ENCODE measurements around the gene TNC. TPM values are rescaled to one million over a fixed set of nuclear protein-coding genes. Genes with fewer than 3 reads are reported as not detected.
A peak's percentile ranks its signal among the peaks of the same experiment; 100 is the strongest.

TNC gene
- total RNA-seq, 1 donor from 2014 or later: 30.8 TPM

DNA sequence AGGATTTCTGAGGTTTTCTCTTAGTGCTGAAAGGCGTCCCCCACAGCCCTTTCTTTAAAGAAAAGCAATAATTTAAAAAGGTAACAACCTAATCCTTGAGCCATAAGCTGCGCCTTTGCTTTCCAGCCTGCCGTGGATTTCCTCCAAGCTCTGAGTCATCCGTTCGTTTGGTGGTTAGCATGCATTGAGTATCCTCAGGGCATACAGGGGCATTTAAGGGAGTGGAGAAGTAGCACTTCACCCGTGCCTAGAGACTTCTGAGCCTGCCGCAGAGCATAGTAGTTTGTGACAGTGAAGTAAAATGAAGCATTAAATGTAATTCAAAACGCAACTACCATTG, 892 bp upstream of the TNC start:
- Histone ChIP-seq H3K27me3 (ENCODE audit: control insufficient read depth in 3 of 3, insufficient read depth in 3 of 3, low read length in 3 of 3) (peaks cover 2 to 14% (median 12%) of the 10 kb centered on the region in 3 donors), H3K9me3 (ENCODE audit: control insufficient read depth in 3 of 3, low read length in 3 of 3) (no peaks in the 10 kb centered on the region), H3K4me1 (ENCODE audit: control insufficient read depth in 3 of 3, insufficient read depth in 3 of 3, low read length in 3 of 3) (peaks cover 9 to 15% (median 13%) of the 10 kb centered on the region in 3 donors), H3K4me3 (ENCODE audit: low read length in 3 of 3) (peak overlapping the region in 2 of 3 donors; percentile 1 to 51), H3K9ac (ENCODE audit: low read depth in 1 of 3, low read length in 3 of 3) (peak overlapping the region in 2 of 3 donors; percentile 7 to 65), H3K36me3 (ENCODE audit: control insufficient read depth in 3 of 3, insufficient read depth in 3 of 3, low read length in 3 of 3) (no peaks in the 10 kb centered on the region), H3K27ac (ENCODE audit: low read depth, low read length) (peak overlapping the region; percentile 72)

- Histone ChIP-seq H3K27ac (ENCODE audit: low read depth, low read length) (no peak overlapping the region), H3K27me3 (ENCODE audit: control insufficient read depth in 3 of 3, insufficient read depth in 3 of 3, low read length in 3 of 3) (peaks cover under 1 to 14% (median 12%) of the 10 kb centered on the region in 3 donors), H3K9ac (ENCODE audit: low read depth in 1 of 3, low read length in 3 of 3) (no peak overlapping the region), H3K9me3 (ENCODE audit: control insufficient read depth in 3 of 3, low read length in 3 of 3) (no peaks in the 10 kb centered on the region), H3K4me1 (ENCODE audit: control insufficient read depth in 3 of 3, insufficient read depth in 3 of 3, low read length in 3 of 3) (peaks cover 9 to 15% (median 13%) of the 10 kb centered on the region in 3 donors), H3K36me3 (ENCODE audit: control insufficient read depth in 3 of 3, insufficient read depth in 3 of 3, low read length in 3 of 3) (no peaks in the 10 kb centered on the region), H3K4me3 (ENCODE audit: low read length in 3 of 3) (peak overlapping the region in 1 of 3 donors; percentile 9)
These were observed 1.3 kb downstream of the TNC start for GRCh38 chr9:115116421-115117284.

DNA sequence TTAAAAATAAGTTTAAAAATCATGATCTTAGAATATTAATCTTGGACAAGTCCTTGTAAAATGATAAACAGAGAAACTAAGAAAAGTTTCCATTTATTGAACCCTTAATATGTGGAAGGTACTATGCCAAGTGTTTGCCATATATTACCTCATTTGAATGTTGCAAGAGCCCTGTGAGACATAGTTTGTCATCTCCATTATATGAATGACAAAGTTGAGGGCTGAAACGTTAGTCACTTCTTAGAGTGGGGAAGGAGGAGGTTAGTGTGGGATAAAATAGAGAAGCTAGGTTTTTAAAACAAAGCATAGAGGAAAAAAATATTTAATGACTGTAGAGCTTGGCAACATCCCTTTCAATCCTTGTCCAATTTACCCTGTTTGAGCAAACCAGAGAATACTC, 2.0 kb downstream of the TNC start:
- H3K36me3 ChIP-seq (ENCODE audit: control insufficient read depth in 3 of 3, insufficient read depth in 3 of 3, low read length in 3 of 3): no peaks in the 10 kb centered on the region
- H3K27me3 ChIP-seq (ENCODE audit: control insufficient read depth in 3 of 3, insufficient read depth in 3 of 3, low read length in 3 of 3): peaks cover 0 to 14% (median 12%) of the 10 kb centered on the region in 3 donors
- no peak overlapping the region for H3K27ac ChIP-seq (ENCODE audit: low read depth, low read length)
- H3K4me3 ChIP-seq (ENCODE audit: low read length in 3 of 3): no peak overlapping the region
- no peak overlapping the region for H3K9ac ChIP-seq (ENCODE audit: low read depth in 1 of 3, low read length in 3 of 3)
- no peaks in the 10 kb centered on the region for H3K9me3 ChIP-seq (ENCODE audit: control insufficient read depth in 3 of 3, low read length in 3 of 3)
- H3K4me1 ChIP-seq (ENCODE audit: control insufficient read depth in 3 of 3, insufficient read depth in 3 of 3, low read length in 3 of 3): peaks cover 9 to 15% (median 13%) of the 10 kb centered on the region in 3 donors

DNA sequence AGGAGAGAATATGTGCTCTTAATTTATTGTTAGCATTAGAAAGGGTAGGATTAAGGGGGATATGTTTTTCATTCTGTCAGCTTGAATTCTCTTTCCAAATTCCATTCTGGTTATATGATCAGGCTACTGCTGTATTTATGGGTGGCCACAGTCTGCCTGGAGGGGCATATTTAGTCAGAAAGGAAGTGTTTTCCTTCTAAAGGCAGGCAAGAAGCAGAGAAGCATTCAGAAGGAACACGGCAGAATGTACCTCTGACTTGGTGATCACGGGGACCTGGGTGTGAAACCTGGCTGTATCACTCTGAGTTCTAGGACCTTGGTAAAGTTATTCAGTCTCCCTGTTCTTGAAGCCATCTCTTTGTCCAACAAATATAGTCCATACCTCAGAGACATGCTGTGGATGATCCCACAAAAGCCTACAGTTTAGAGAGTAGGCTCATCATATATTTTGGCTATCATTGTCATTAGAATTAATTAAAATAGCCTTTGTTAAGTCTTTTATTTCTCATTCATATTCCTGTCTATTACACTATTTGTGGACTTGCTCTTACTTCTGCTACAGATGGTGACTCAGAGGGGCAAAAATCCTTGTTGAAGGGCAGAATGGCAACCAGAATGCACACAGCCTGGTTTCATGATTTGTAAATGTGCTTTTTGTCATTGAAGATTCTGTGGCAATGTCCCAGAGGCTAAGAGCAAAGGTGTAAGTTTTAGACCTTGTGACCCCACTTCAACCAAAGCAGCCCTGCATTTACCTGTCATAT, 2.7 kb downstream of the TNC start:
- no peaks in the 10 kb centered on the region for H3K9me3 ChIP-seq (ENCODE audit: control insufficient read depth in 3 of 3, low read length in 3 of 3)
- H3K4me1 ChIP-seq (ENCODE audit: control insufficient read depth in 3 of 3, insufficient read depth in 3 of 3, low read length in 3 of 3): peaks cover 9 to 15% (median 13%) of the 10 kb centered on the region in 3 donors
- H3K36me3 ChIP-seq (ENCODE audit: control insufficient read depth in 3 of 3, insufficient read depth in 3 of 3, low read length in 3 of 3): no peaks in the 10 kb centered on the region
- H3K27me3 ChIP-seq (ENCODE audit: control insufficient read depth in 3 of 3, insufficient read depth in 3 of 3, low read length in 3 of 3): peaks cover 0 to 14% (median 12%) of the 10 kb centered on the region in 3 donors
- no peak overlapping the region for H3K27ac ChIP-seq (ENCODE audit: low read depth, low read length)
- no peak overlapping the region for H3K4me3 ChIP-seq (ENCODE audit: low read length in 3 of 3)
- H3K9ac ChIP-seq (ENCODE audit: low read depth in 1 of 3, low read length in 3 of 3): no peak overlapping the region

- H3K27ac ChIP-seq (ENCODE audit: low read depth, low read length): no peak overlapping the region
These were observed 3.4 kb downstream of the TNC start for GRCh38 chr9:115114546-115114945.

GRCh38 chr9:115114084-115114483, 3.9 kb downstream of the TNC start:
- Histone ChIP-seq H3K4me1 (ENCODE audit: control insufficient read depth in 3 of 3, insufficient read depth in 3 of 3, low read length in 3 of 3) (peaks cover 9 to 15% (median 11%) of the 10 kb centered on the region in 3 donors), H3K4me3 (ENCODE audit: low read length in 3 of 3) (no peak overlapping the region), H3K27me3 (ENCODE audit: control insufficient read depth in 3 of 3, insufficient read depth in 3 of 3, low read length in 3 of 3) (peaks cover 0 to 14% (median 12%) of the 10 kb centered on the region in 3 donors), H3K9me3 (ENCODE audit: control insufficient read depth in 3 of 3, low read length in 3 of 3) (no peaks in the 10 kb centered on the region), H3K36me3 (ENCODE audit: control insufficient read depth in 3 of 3, insufficient read depth in 3 of 3, low read length in 3 of 3) (no peaks in the 10 kb centered on the region), H3K27ac (ENCODE audit: low read depth, low read length) (no peak overlapping the region), H3K9ac (ENCODE audit: low read depth in 1 of 3, low read length in 3 of 3) (no peak overlapping the region)

More at GRCh38 chr9:115114546-115114945, 3.4 kb downstream of the TNC start:
- H3K36me3 ChIP-seq (ENCODE audit: control insufficient read depth in 3 of 3, insufficient read depth in 3 of 3, low read length in 3 of 3): no peaks in the 10 kb centered on the region
- peaks cover 0 to 14% (median 12%) of the 10 kb centered on the region in 3 donors for H3K27me3 ChIP-seq (ENCODE audit: control insufficient read depth in 3 of 3, insufficient read depth in 3 of 3, low read length in 3 of 3)
- H3K9me3 ChIP-seq (ENCODE audit: control insufficient read depth in 3 of 3, low read length in 3 of 3): no peaks in the 10 kb centered on the region
- H3K4me1 ChIP-seq (ENCODE audit: control insufficient read depth in 3 of 3, insufficient read depth in 3 of 3, low read length in 3 of 3): peaks cover 9 to 15% (median 13%) of the 10 kb centered on the region in 3 donors
- no peak overlapping the region for H3K9ac ChIP-seq (ENCODE audit: low read depth in 1 of 3, low read length in 3 of 3)
- H3K4me3 ChIP-seq (ENCODE audit: low read length in 3 of 3): no peak overlapping the region

- no peaks in the 10 kb centered on the region for H3K4me1 ChIP-seq (ENCODE audit: control insufficient read depth in 3 of 3, insufficient read depth in 3 of 3, low read length in 3 of 3)
- no peak overlapping the region for H3K9ac ChIP-seq (ENCODE audit: low read depth in 1 of 3, low read length in 3 of 3)
- H3K27me3 ChIP-seq (ENCODE audit: control insufficient read depth in 3 of 3, insufficient read depth in 3 of 3, low read length in 3 of 3): peaks cover 0 to 10% (median 9%) of the 10 kb centered on the region in 3 donors
- no peak overlapping the region for H3K27ac ChIP-seq (ENCODE audit: low read depth, low read length)
- no peaks in the 10 kb centered on the region for H3K36me3 ChIP-seq (ENCODE audit: control insufficient read depth in 3 of 3, insufficient read depth in 3 of 3, low read length in 3 of 3)
- H3K4me3 ChIP-seq (ENCODE audit: low read length in 3 of 3): no peak overlapping the region
- H3K9me3 ChIP-seq (ENCODE audit: control insufficient read depth in 3 of 3, low read length in 3 of 3): no peaks in the 10 kb centered on the region
These were observed 6.1 kb downstream of the TNC start for GRCh38 chr9:115111874-115112273.

DNA sequence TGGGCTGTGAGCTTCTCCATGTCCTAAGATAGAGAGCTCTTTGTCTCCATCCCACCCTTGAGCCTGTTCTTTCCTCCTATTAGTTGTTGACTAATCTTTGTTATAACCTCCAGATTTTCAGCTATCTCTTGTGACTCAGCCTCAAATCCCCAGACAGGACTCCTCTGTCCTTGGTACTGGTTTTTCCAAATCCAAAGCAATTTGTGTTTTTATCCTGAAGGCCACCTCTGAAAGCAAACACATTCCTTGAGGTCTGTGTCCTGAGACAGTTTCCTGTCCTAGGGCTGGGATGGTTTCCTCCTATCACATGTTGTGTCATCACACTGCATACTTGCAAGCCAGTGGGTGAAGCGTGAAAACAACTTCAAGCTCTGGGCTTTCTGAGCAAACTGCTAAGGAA, 8.5 kb downstream of the TNC start:
- H3K4me3 ChIP-seq (ENCODE audit: low read length in 3 of 3): no peak overlapping the region
- no peak overlapping the region for H3K27ac ChIP-seq (ENCODE audit: low read depth, low read length)
- no peaks in the 10 kb centered on the region for H3K27me3 ChIP-seq (ENCODE audit: control insufficient read depth in 3 of 3, insufficient read depth in 3 of 3, low read length in 3 of 3)

GRCh38 chr9:115107701-115108100, 10.3 kb downstream of the TNC start:
- Histone ChIP-seq H3K9me3 (ENCODE audit: control insufficient read depth in 3 of 3, low read length in 3 of 3) (no peaks in the 10 kb centered on the region), H3K27me3 (ENCODE audit: control insufficient read depth in 3 of 3, insufficient read depth in 3 of 3, low read length in 3 of 3) (no peaks in the 10 kb centered on the region), H3K36me3 (ENCODE audit: control insufficient read depth in 3 of 3, insufficient read depth in 3 of 3, low read length in 3 of 3) (no peaks in the 10 kb centered on the region), H3K27ac (ENCODE audit: low read depth, low read length) (no peak overlapping the region), H3K4me3 (ENCODE audit: low read length in 3 of 3) (no peak overlapping the region), H3K9ac (ENCODE audit: low read depth in 1 of 3, low read length in 3 of 3) (no peak overlapping the region), H3K4me1 (ENCODE audit: control insufficient read depth in 3 of 3, insufficient read depth in 3 of 3, low read length in 3 of 3) (no peaks in the 10 kb centered on the region)

More for the DNA sequence above, 8.5 kb downstream of the TNC start:
- H3K9ac ChIP-seq (ENCODE audit: low read depth in 1 of 3, low read length in 3 of 3): no peak overlapping the region
- no peaks in the 10 kb centered on the region for H3K36me3 ChIP-seq (ENCODE audit: control insufficient read depth in 3 of 3, insufficient read depth in 3 of 3, low read length in 3 of 3)
- no peaks in the 10 kb centered on the region for H3K4me1 ChIP-seq (ENCODE audit: control insufficient read depth in 3 of 3, insufficient read depth in 3 of 3, low read length in 3 of 3)
- no peaks in the 10 kb centered on the region for H3K9me3 ChIP-seq (ENCODE audit: control insufficient read depth in 3 of 3, low read length in 3 of 3)

GRCh38 chr9:115106642-115107041, 11.3 kb downstream of the TNC start:
- Histone ChIP-seq H3K27ac (ENCODE audit: low read depth, low read length) (peak overlapping the region; percentile 16), H3K9ac (ENCODE audit: low read depth in 1 of 3, low read length in 3 of 3) (no peak overlapping the region), H3K27me3 (ENCODE audit: control insufficient read depth in 3 of 3, insufficient read depth in 3 of 3, low read length in 3 of 3) (no peaks in the 10 kb centered on the region), H3K36me3 (ENCODE audit: control insufficient read depth in 3 of 3, insufficient read depth in 3 of 3, low read length in 3 of 3) (no peaks in the 10 kb centered on the region), H3K4me3 (ENCODE audit: low read length in 3 of 3) (no peak overlapping the region), H3K9me3 (ENCODE audit: control insufficient read depth in 3 of 3, low read length in 3 of 3) (no peaks in the 10 kb centered on the region), H3K4me1 (ENCODE audit: control insufficient read depth in 3 of 3, insufficient read depth in 3 of 3, low read length in 3 of 3) (no peaks in the 10 kb centered on the region)

All from skeletal muscle tissue (tissue), 4 donors.